Measurements from ENCODE around the gene NRIP3.

- TF ChIP-seq POLR2AphosphoS5 (IDR thresholded peaks at IDR 0.05; ENCODE audit: low read depth, low read length) (no peak), CTCF (IDR thresholded peaks at IDR 0.05) (no peak)
Measured at GRCh38 chr11:9002920-9003572, 755 bp downstream of the NRIP3 start.

All from Panc1 (cell line).